ENCODE results near the gene SELENBP1.

The SELENBP1 gene

GRCh38 chr1:151346082-151346768 lies 26.3 kb downstream of the SELENBP1 start:
- H3K79me2 ChIP-seq (ENCODE audit: control insufficient read depth, insufficient read depth, low read length, poor library complexity), result peaks cover 7% of the 10 kb centered on the region
- peak overlapping the region; percentile 74 for H2BK120ac ChIP-seq (ENCODE audit: insufficient read depth, low read length, poor library complexity)
- peak overlapping the region; percentile 96 for H3K27ac ChIP-seq (ENCODE audit: low read depth, low read length)
- H2BK12ac ChIP-seq (ENCODE audit: low read length), result peak overlapping the region; percentile 77
- peak overlapping the region; percentile 4 for H3K4ac ChIP-seq (ENCODE audit: low read depth, low read length)
- no peak overlapping the region for H3K18ac ChIP-seq (ENCODE audit: low read length)
- H4K8ac ChIP-seq (ENCODE audit: low read depth, low read length), result peak overlapping the region; percentile 30
- peak overlapping the region; percentile 78 for H3K14ac ChIP-seq (ENCODE audit: low read length)
- peak overlapping the region; percentile 4 for H4K12ac ChIP-seq (ENCODE audit: low read depth, low read length)
- no CpG with 5 or more reads among the region's 7 CpGs for WGBS (ENCODE audit: extremely low coverage, insufficient coverage, insufficient read length)
- H2AFZ ChIP-seq (ENCODE audit: insufficient read depth, low read length, poor library complexity), result peak overlapping the region; percentile 91
- H3K36me3 ChIP-seq (ENCODE audit: control insufficient read depth in 1 of 2, insufficient read depth in 2 of 2, low read length in 2 of 2), result peaks cover 23 to 30% of the 10 kb centered on the region in 2 experiments
- peaks cover 6 to 13% of the 10 kb centered on the region in 2 experiments for H3K4me1 ChIP-seq (ENCODE audit: control insufficient read depth in 1 of 2, insufficient read depth in 2 of 2, low read length in 2 of 2)
- H3K79me1 ChIP-seq (ENCODE audit: low read length), result peaks cover 3% of the 10 kb centered on the region
- no peak overlapping the region for H3K4me3 ChIP-seq (ENCODE audit: low read depth, low read length)
- no peak overlapping the region for H3K23ac ChIP-seq (ENCODE audit: low read length)
- H4K91ac ChIP-seq (ENCODE audit: low read depth, low read length), result peak overlapping the region; percentile 74
- peak overlapping the region; percentile 68 for H3K9ac ChIP-seq (ENCODE audit: low read length)
- H3K27me3 ChIP-seq (ENCODE audit: insufficient read depth, low read length), result no peaks in the 10 kb centered on the region
- peaks cover 2% of the 10 kb centered on the region for H3K9me3 ChIP-seq (ENCODE audit: insufficient read depth, low read depth, low read length)
- H2BK5ac ChIP-seq (ENCODE audit: low read depth, low read length, poor library complexity), result no peak overlapping the region
- H3K4me2 ChIP-seq (ENCODE audit: low read length), result peak overlapping the region; percentile 79
- H2AK5ac ChIP-seq (ENCODE audit: low read length), result peak overlapping the region; percentile 2
- DNase-seq, result no peak

- Histone ChIP-seq H3K9ac (ENCODE audit: low read length) (no peak overlapping the region), H3K36me3 (ENCODE audit: control insufficient read depth in 1 of 2, insufficient read depth in 2 of 2, low read length in 2 of 2) (peaks cover 23 to 30% of the 10 kb centered on the region in 2 experiments), H2AK5ac (ENCODE audit: low read length) (no peak overlapping the region), H3K79me1 (ENCODE audit: low read length) (peaks cover 3% of the 10 kb centered on the region), H3K4ac (ENCODE audit: low read depth, low read length) (no peak overlapping the region), H3K4me2 (ENCODE audit: low read length) (no peak overlapping the region), H4K12ac (ENCODE audit: low read depth, low read length) (no peak overlapping the region), H2BK120ac (ENCODE audit: insufficient read depth, low read length, poor library complexity) (no peak overlapping the region), H3K4me1 (ENCODE audit: control insufficient read depth in 1 of 2, insufficient read depth in 2 of 2, low read length in 2 of 2) (peaks cover 6 to 13% of the 10 kb centered on the region in 2 experiments), H3K27me3 (ENCODE audit: insufficient read depth, low read length) (no peaks in the 10 kb centered on the region), H2AFZ (ENCODE audit: insufficient read depth, low read length, poor library complexity) (no peak overlapping the region), H3K79me2 (ENCODE audit: control insufficient read depth, insufficient read depth, low read length, poor library complexity) (peaks cover 7% of the 10 kb centered on the region), H3K23ac (ENCODE audit: low read length) (no peak overlapping the region), H2BK12ac (ENCODE audit: low read length) (no peak overlapping the region), H4K91ac (ENCODE audit: low read depth, low read length) (no peak overlapping the region), H3K18ac (ENCODE audit: low read length) (no peak overlapping the region), H4K8ac (ENCODE audit: low read depth, low read length) (no peak overlapping the region), H3K27ac (ENCODE audit: low read depth, low read length) (no peak overlapping the region), H2BK5ac (ENCODE audit: low read depth, low read length, poor library complexity) (no peak overlapping the region), H3K9me3 (ENCODE audit: insufficient read depth, low read depth, low read length) (no peaks in the 10 kb centered on the region), H3K4me3 (ENCODE audit: low read depth, low read length) (no peak overlapping the region), H3K14ac (ENCODE audit: low read length) (no peak overlapping the region)
- DNase-seq, result no peak
- no CpG with 5 or more reads among the region's 6 CpGs for whole genome bisulfite sequencing (ENCODE audit: extremely low coverage, insufficient coverage, insufficient read length)
Observed at GRCh38 chr1:151344291-151344690, 28.2 kb downstream of the SELENBP1 start.

- Histone ChIP-seq H3K79me2 (ENCODE audit: control insufficient read depth, insufficient read depth, low read length, poor library complexity) (peaks cover 7% of the 10 kb centered on the region), H2AFZ (ENCODE audit: insufficient read depth, low read length, poor library complexity) (no peak overlapping the region), H3K79me1 (ENCODE audit: low read length) (peaks cover 3% of the 10 kb centered on the region), H3K4ac (ENCODE audit: low read depth, low read length) (no peak overlapping the region), H2BK5ac (ENCODE audit: low read depth, low read length, poor library complexity) (no peak overlapping the region), H3K4me2 (ENCODE audit: low read length) (no peak overlapping the region), H3K27ac (ENCODE audit: low read depth, low read length) (no peak overlapping the region), H2BK120ac (ENCODE audit: insufficient read depth, low read length, poor library complexity) (no peak overlapping the region), H3K9ac (ENCODE audit: low read length) (no peak overlapping the region), H3K14ac (ENCODE audit: low read length) (no peak overlapping the region), H2BK12ac (ENCODE audit: low read length) (no peak overlapping the region), H3K36me3 (ENCODE audit: control insufficient read depth in 1 of 2, insufficient read depth in 2 of 2, low read length in 2 of 2) (peaks cover 23 to 30% of the 10 kb centered on the region in 2 experiments), H3K23ac (ENCODE audit: low read length) (no peak overlapping the region), H4K8ac (ENCODE audit: low read depth, low read length) (no peak overlapping the region), H3K18ac (ENCODE audit: low read length) (no peak overlapping the region), H3K4me1 (ENCODE audit: control insufficient read depth in 1 of 2, insufficient read depth in 2 of 2, low read length in 2 of 2) (peaks cover 6 to 13% of the 10 kb centered on the region in 2 experiments), H2AK5ac (ENCODE audit: low read length) (no peak overlapping the region), H3K27me3 (ENCODE audit: insufficient read depth, low read length) (no peaks in the 10 kb centered on the region), H3K4me3 (ENCODE audit: low read depth, low read length) (no peak overlapping the region), H3K9me3 (ENCODE audit: insufficient read depth, low read depth, low read length) (no peaks in the 10 kb centered on the region), H4K12ac (ENCODE audit: low read depth, low read length) (no peak overlapping the region), H4K91ac (ENCODE audit: low read depth, low read length) (no peak overlapping the region)
- DNase-seq, result no peak
- no CpG with 5 or more reads among the region's 9 CpGs for WGBS (ENCODE audit: extremely low coverage, insufficient coverage, insufficient read length)
Observed at GRCh38 chr1:151343587-151343986, 28.9 kb downstream of the SELENBP1 start.

- no peak overlapping the region for H2BK120ac ChIP-seq (ENCODE audit: insufficient read depth, low read length, poor library complexity)
- no peak overlapping the region for H3K23ac ChIP-seq (ENCODE audit: low read length)
- no peaks in the 10 kb centered on the region for H3K9me3 ChIP-seq (ENCODE audit: insufficient read depth, low read depth, low read length)
- H2AFZ ChIP-seq (ENCODE audit: insufficient read depth, low read length, poor library complexity), result no peak overlapping the region
- H3K4me1 ChIP-seq (ENCODE audit: control insufficient read depth in 1 of 2, insufficient read depth in 2 of 2, low read length in 2 of 2), result peaks cover 6 to 10% of the 10 kb centered on the region in 2 experiments
- H3K9ac ChIP-seq (ENCODE audit: low read length), result no peak overlapping the region
- no peak overlapping the region for H3K4ac ChIP-seq (ENCODE audit: low read depth, low read length)
- no peak overlapping the region for H4K12ac ChIP-seq (ENCODE audit: low read depth, low read length)
- H3K79me1 ChIP-seq (ENCODE audit: low read length), result peaks cover 3% of the 10 kb centered on the region
- H3K18ac ChIP-seq (ENCODE audit: low read length), result no peak overlapping the region
- H3K36me3 ChIP-seq (ENCODE audit: control insufficient read depth in 1 of 2, insufficient read depth in 2 of 2, low read length in 2 of 2), result peaks cover 23 to 30% of the 10 kb centered on the region in 2 experiments
- no peak overlapping the region for H4K91ac ChIP-seq (ENCODE audit: low read depth, low read length)
- H3K4me3 ChIP-seq (ENCODE audit: low read depth, low read length), result no peak overlapping the region
- WGBS (ENCODE audit: extremely low coverage, insufficient coverage, insufficient read length), result no CpG with 5 or more reads among the region's 6 CpGs
- peaks cover 7% of the 10 kb centered on the region for H3K79me2 ChIP-seq (ENCODE audit: control insufficient read depth, insufficient read depth, low read length, poor library complexity)
- H3K27me3 ChIP-seq (ENCODE audit: insufficient read depth, low read length), result no peaks in the 10 kb centered on the region
- no peak for DNase-seq
- H3K4me2 ChIP-seq (ENCODE audit: low read length), result no peak overlapping the region
- no peak overlapping the region for H2BK5ac ChIP-seq (ENCODE audit: low read depth, low read length, poor library complexity)
- H2AK5ac ChIP-seq (ENCODE audit: low read length), result no peak overlapping the region
- H3K27ac ChIP-seq (ENCODE audit: low read depth, low read length), result no peak overlapping the region
- no peak overlapping the region for H2BK12ac ChIP-seq (ENCODE audit: low read length)
- no peak overlapping the region for H4K8ac ChIP-seq (ENCODE audit: low read depth, low read length)
- H3K14ac ChIP-seq (ENCODE audit: low read length), result no peak overlapping the region
Observed at GRCh38 chr1:151342569-151342968, 29.9 kb downstream of the SELENBP1 start.
